ENCODE measurements around the gene HECW1.

The HECW1 gene

DNA sequence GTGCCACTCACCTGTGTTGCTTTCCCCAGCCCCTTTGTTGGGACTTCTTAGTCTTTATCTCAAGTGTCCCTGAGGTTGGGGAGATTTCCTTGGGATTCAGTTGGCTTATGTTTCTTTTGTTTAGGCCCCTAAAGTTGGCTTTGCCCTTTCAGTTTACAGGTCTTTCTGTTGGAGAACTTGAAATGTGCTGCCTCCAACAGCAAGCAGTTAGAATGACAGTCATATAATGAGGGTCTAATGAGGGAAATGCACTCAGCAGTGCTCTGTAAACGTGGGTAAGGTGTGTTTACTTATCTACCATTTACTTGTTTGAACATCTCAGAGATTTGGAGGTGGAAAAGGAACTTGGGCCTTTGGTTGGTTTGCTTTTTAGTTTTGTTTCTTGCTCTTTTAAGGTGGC lies 279.1 kb downstream of the HECW1 start:
- no peaks in the 10 kb centered on the region for H3K27me3 ChIP-seq (ENCODE audit: control insufficient read depth, insufficient read depth, low read length)
- H3K4me3 ChIP-seq (ENCODE audit: low read length): no peak overlapping the region
- H3K4me2 ChIP-seq (ENCODE audit: low read length): no peak overlapping the region
- no peaks in the 10 kb centered on the region for H3K4me1 ChIP-seq (ENCODE audit: control insufficient read depth, insufficient read depth, low read length)
- no peaks in the 10 kb centered on the region for H3K36me3 ChIP-seq (ENCODE audit: insufficient read depth, low read length)
- H3K9me3 ChIP-seq (replicated peaks; ENCODE audit: low read length): no peaks in the 10 kb centered on the region
- H3K9ac ChIP-seq (ENCODE audit: low read depth, low read length): no peak overlapping the region

DNA sequence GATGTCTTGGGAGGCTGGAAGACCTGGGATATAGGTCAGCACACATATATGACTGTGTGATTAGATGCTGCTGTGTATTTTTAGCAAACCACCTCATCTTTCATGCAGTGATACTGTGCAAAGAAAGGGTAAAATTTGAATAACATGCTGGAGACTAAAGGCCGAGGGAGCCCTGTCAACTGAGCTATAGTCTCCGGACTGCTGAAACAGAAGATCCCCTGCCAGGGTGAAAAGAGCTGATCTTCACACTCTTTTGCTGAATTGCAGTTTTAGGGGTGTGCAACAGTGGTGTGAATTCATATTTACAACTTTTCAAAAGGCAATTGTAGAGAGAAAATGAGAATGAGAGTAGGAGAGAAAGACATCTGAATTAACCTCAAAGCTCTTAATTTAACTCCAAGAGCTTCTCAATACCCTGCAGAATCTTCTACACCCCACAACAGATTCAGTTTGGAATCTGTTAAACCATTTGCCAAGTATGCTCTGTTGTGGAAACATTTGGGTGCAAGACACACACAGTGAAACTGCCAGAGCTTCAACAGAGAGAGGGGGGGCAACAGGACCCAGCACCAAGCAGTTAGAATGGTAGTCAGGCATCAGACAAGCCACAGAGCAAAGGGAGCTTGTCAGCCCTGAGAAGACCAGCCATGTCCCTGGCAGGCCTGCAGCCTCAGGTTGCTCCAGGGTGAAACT lies 280.3 kb downstream of the HECW1 start:
- Histone ChIP-seq H3K4me3 (ENCODE audit: low read length) (no peak overlapping the region), H3K36me3 (ENCODE audit: insufficient read depth, low read length) (no peaks in the 10 kb centered on the region), H3K27me3 (ENCODE audit: control insufficient read depth, insufficient read depth, low read length) (no peaks in the 10 kb centered on the region), H3K9me3 (replicated peaks; ENCODE audit: low read length) (no peaks in the 10 kb centered on the region), H3K4me2 (ENCODE audit: low read length) (no peak overlapping the region), H3K9ac (ENCODE audit: low read depth, low read length) (no peak overlapping the region), H3K4me1 (ENCODE audit: control insufficient read depth, insufficient read depth, low read length) (no peaks in the 10 kb centered on the region)

GRCh38 chr7:43394441-43395130 lies 282.1 kb downstream of the HECW1 start:
- H3K4me1 ChIP-seq (ENCODE audit: control insufficient read depth, insufficient read depth, low read length): no peaks in the 10 kb centered on the region
- H3K27me3 ChIP-seq (ENCODE audit: control insufficient read depth, insufficient read depth, low read length): peaks cover 3% of the 10 kb centered on the region
- no peaks in the 10 kb centered on the region for H3K9me3 ChIP-seq (replicated peaks; ENCODE audit: low read length)
- no peak overlapping the region for H3K9ac ChIP-seq (ENCODE audit: low read depth, low read length)
- no peak overlapping the region for H3K4me3 ChIP-seq (ENCODE audit: low read length)
- H3K4me2 ChIP-seq (ENCODE audit: low read length): no peak overlapping the region
- H3K36me3 ChIP-seq (ENCODE audit: insufficient read depth, low read length): no peaks in the 10 kb centered on the region

- no peak overlapping the region for H3K9ac ChIP-seq (ENCODE audit: low read depth, low read length)
- no peak overlapping the region for H3K4me3 ChIP-seq (ENCODE audit: low read length)
- H3K4me2 ChIP-seq (ENCODE audit: low read length): no peak overlapping the region
- no peaks in the 10 kb centered on the region for H3K9me3 ChIP-seq (replicated peaks; ENCODE audit: low read length)
- no peaks in the 10 kb centered on the region for H3K36me3 ChIP-seq (ENCODE audit: insufficient read depth, low read length)
- H3K4me1 ChIP-seq (ENCODE audit: control insufficient read depth, insufficient read depth, low read length): no peaks in the 10 kb centered on the region
- H3K27me3 ChIP-seq (ENCODE audit: control insufficient read depth, insufficient read depth, low read length): peaks cover 9% of the 10 kb centered on the region
Observed at GRCh38 chr7:43395351-43395750, 282.9 kb downstream of the HECW1 start.

- H3K4me2 ChIP-seq (ENCODE audit: low read length): no peak overlapping the region
- H3K9me3 ChIP-seq (replicated peaks; ENCODE audit: low read length): no peaks in the 10 kb centered on the region
- H3K9ac ChIP-seq (ENCODE audit: low read depth, low read length): no peak overlapping the region
- no peaks in the 10 kb centered on the region for H3K4me1 ChIP-seq (ENCODE audit: control insufficient read depth, insufficient read depth, low read length)
- H3K36me3 ChIP-seq (ENCODE audit: insufficient read depth, low read length): no peaks in the 10 kb centered on the region
- no peak overlapping the region for H3K4me3 ChIP-seq (ENCODE audit: low read length)
- H3K27me3 ChIP-seq (ENCODE audit: control insufficient read depth, insufficient read depth, low read length): peaks cover 17% of the 10 kb centered on the region
Observed at GRCh38 chr7:43396187-43396740, 283.8 kb downstream of the HECW1 start.

- Histone ChIP-seq H3K9ac (ENCODE audit: low read depth, low read length) (no peak overlapping the region), H3K4me3 (ENCODE audit: low read length) (no peak overlapping the region), H3K4me1 (ENCODE audit: control insufficient read depth, insufficient read depth, low read length) (no peaks in the 10 kb centered on the region), H3K27me3 (ENCODE audit: control insufficient read depth, insufficient read depth, low read length) (peaks cover 17% of the 10 kb centered on the region), H3K4me2 (ENCODE audit: low read length) (no peak overlapping the region), H3K36me3 (ENCODE audit: insufficient read depth, low read length) (no peaks in the 10 kb centered on the region), H3K9me3 (replicated peaks; ENCODE audit: low read length) (no peaks in the 10 kb centered on the region)
Observed at GRCh38 chr7:43398831-43399230, 286.4 kb downstream of the HECW1 start.

DNA sequence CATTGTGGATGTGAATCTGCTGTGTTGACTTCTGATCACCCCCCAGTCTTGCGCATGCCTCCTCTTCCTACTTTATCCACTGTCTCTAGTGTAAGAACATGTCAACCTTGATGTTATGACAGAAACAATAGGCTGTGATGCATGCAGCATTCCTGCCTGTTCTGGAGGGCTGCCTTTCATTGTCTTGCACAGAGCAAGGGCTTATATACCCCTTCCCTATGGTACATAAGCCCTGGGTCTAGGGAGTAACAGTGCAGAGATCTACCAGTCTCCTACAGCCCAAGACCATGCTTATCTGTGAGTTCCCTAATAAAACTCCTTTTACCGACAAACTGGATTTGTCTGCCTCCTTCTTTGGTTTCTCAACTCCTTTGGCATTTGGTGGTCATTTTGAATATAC lies 293.5 kb downstream of the HECW1 start:
- Histone ChIP-seq H3K9me3 (replicated peaks; ENCODE audit: low read length) (no peaks in the 10 kb centered on the region), H3K4me3 (ENCODE audit: low read length) (no peak overlapping the region), H3K4me2 (ENCODE audit: low read length) (no peak overlapping the region), H3K36me3 (ENCODE audit: insufficient read depth, low read length) (no peaks in the 10 kb centered on the region), H3K9ac (ENCODE audit: low read depth, low read length) (no peak overlapping the region), H3K27me3 (ENCODE audit: control insufficient read depth, insufficient read depth, low read length) (peaks cover 9% of the 10 kb centered on the region), H3K4me1 (ENCODE audit: control insufficient read depth, insufficient read depth, low read length) (no peaks in the 10 kb centered on the region)

GRCh38 chr7:43406961-43407360 lies 294.5 kb downstream of the HECW1 start:
- Histone ChIP-seq H3K27me3 (ENCODE audit: control insufficient read depth, insufficient read depth, low read length) (peaks cover 6% of the 10 kb centered on the region), H3K9ac (ENCODE audit: low read depth, low read length) (no peak overlapping the region), H3K4me2 (ENCODE audit: low read length) (no peak overlapping the region), H3K9me3 (replicated peaks; ENCODE audit: low read length) (no peaks in the 10 kb centered on the region), H3K36me3 (ENCODE audit: insufficient read depth, low read length) (no peaks in the 10 kb centered on the region), H3K4me1 (ENCODE audit: control insufficient read depth, insufficient read depth, low read length) (no peaks in the 10 kb centered on the region), H3K4me3 (ENCODE audit: low read length) (no peak overlapping the region)

DNA sequence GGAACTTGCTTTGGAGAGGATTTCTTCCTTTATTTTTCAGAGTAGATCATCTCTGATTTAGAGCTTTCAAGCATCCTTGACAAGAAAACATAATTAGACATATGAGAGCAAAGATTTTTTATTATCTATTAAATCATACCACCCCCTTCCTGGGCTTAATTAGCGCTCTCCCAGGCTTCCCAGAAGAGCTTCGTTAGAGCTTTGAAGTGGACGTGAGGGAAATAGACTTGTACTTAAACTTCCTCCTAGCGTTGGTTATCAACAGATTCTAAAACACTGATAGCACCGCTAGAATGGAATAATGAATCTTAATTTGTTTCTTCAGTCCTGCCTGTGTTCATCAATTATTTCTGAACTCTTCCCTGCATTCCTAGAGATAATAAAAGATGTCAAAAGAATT lies 296.5 kb downstream of the HECW1 start:
- no peaks in the 10 kb centered on the region for H3K9me3 ChIP-seq (replicated peaks; ENCODE audit: low read length)
- peaks cover 4% of the 10 kb centered on the region for H3K27me3 ChIP-seq (ENCODE audit: control insufficient read depth, insufficient read depth, low read length)
- no peak overlapping the region for H3K9ac ChIP-seq (ENCODE audit: low read depth, low read length)
- no peak overlapping the region for H3K4me3 ChIP-seq (ENCODE audit: low read length)
- no peak overlapping the region for H3K4me2 ChIP-seq (ENCODE audit: low read length)
- no peaks in the 10 kb centered on the region for H3K4me1 ChIP-seq (ENCODE audit: control insufficient read depth, insufficient read depth, low read length)
- H3K36me3 ChIP-seq (ENCODE audit: insufficient read depth, low read length): no peaks in the 10 kb centered on the region

DNA sequence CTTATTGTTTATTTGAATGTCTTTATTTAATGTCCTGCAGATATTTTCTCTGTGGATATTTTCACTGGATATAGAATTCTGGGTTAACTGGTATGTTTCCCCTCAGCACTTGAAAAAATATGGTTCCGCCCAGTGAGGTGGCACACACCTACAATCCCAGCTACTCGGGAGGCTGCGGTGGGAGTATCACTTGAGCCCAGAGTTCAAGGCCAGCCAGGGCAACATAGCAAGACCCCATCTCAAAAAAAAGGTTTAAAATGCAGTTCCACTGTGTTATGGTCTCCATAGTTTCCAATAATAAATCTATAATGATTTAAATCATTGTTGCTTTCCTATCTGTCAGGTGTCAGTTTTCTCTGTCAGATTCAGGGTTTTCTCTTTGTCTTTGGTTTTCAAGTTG lies 305.0 kb downstream of the HECW1 start:
- Histone ChIP-seq H3K4me1 (ENCODE audit: control insufficient read depth, insufficient read depth, low read length) (no peaks in the 10 kb centered on the region), H3K4me3 (ENCODE audit: low read length) (no peak overlapping the region), H3K4me2 (ENCODE audit: low read length) (no peak overlapping the region), H3K36me3 (ENCODE audit: insufficient read depth, low read length) (no peaks in the 10 kb centered on the region), H3K9me3 (replicated peaks; ENCODE audit: low read length) (no peaks in the 10 kb centered on the region), H3K9ac (ENCODE audit: low read depth, low read length) (no peak overlapping the region), H3K27me3 (ENCODE audit: control insufficient read depth, insufficient read depth, low read length) (peaks cover 9% of the 10 kb centered on the region)

DNA sequence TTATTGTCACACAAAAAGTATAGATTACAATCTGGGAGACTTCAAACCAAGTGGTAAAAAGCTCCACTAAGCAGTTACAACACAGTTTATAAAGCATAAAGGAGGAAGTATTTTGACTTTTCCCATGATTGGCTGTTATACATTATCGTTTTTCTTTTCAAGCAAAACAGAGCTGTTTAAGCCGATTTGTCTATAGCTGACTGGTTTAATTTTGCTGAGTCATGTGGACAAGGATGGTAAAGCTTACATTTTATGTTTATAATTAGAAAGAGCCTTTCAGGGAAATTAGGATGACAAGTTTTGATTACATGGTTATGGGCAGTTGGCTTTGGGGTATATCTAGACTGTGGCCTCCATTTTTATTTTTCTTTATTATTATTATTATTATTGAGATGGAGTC lies 318.0 kb downstream of the HECW1 start:
- H3K4me2 ChIP-seq (ENCODE audit: low read length): no peak overlapping the region
- no peak overlapping the region for H3K4me3 ChIP-seq (ENCODE audit: low read length)
- no peaks in the 10 kb centered on the region for H3K36me3 ChIP-seq (ENCODE audit: insufficient read depth, low read length)
- no peak overlapping the region for H3K9ac ChIP-seq (ENCODE audit: low read depth, low read length)
- H3K9me3 ChIP-seq (replicated peaks; ENCODE audit: low read length): no peaks in the 10 kb centered on the region
- H3K4me1 ChIP-seq (ENCODE audit: control insufficient read depth, insufficient read depth, low read length): no peaks in the 10 kb centered on the region
- H3K27me3 ChIP-seq (ENCODE audit: control insufficient read depth, insufficient read depth, low read length): peaks cover 2% of the 10 kb centered on the region

Data from skeletal muscle satellite cell (primary cell).